Ovary (tissue), 9 donors: ENCODE results near the gene BCL11B. TPM values are rescaled to one million over a fixed set of nuclear protein-coding genes. Genes with fewer than 3 reads are reported as not detected.

ENCODE experiments used
- DNase-seq, 5 donors: peaks; one replicate each; pipeline ENCODE4 v3.0.0-alpha.2; 2019 to 2020
- H3K27ac ChIP-seq, 2 donors: fragments of 200-600 bp; one replicate each; pipeline versions ENCODE4 v1.5.1 to v1.8.0; 2019 to 2022
- H3K27me3 ChIP-seq: fragments of 200-600 bp; one replicate; pipeline ENCODE4 v1.8.0; 2022
- H3K36me3 ChIP-seq: fragments of 200-600 bp; sonication (generic); one replicate; pipeline ENCODE4 v1.5.1; 2019
- H3K4me1 ChIP-seq: one replicate; pipeline ENCODE4 v1.8.1; 2013; ENCODE audit warnings: mild to moderate bottlenecking, moderate library complexity; ENCODE audit not compliant: insufficient read depth
- H3K4me3 ChIP-seq: fragments of 200-600 bp; sonication (generic); one replicate; pipeline ENCODE4 v1.5.1; 2017
- H3K9me3 ChIP-seq, 2 donors: fragments of 200-600 bp in 1 of 2; sonication (generic) in 1 of 2; one replicate each; pipeline versions ENCODE4 v1.5.1 to v1.8.1; 2013 to 2019; ENCODE audit warnings: mild to moderate bottlenecking in 1 of 2, moderate library complexity in 1 of 2
- CTCF ChIP-seq, 3 donors: fragments of 450-650 bp in 2 of 3; fragments of 200-600 bp in 1 of 3; IDR thresholded peaks; one replicate each; pipeline versions ENCODE4 v1.5.1 to v1.8.0; 2016 to 2022; ENCODE audit warnings: antibody characterized with exemption in 3 of 3, mild to moderate bottlenecking in 1 of 3
- EP300 ChIP-seq: sonication (generic); formaldehyde crosslinking; IDR thresholded peaks from one replicate; pipeline ENCODE4 v1.6.1; 2017; ENCODE audit warnings: antibody characterized with exemption
- POLR2A ChIP-seq: fragments of 450-650 bp; IDR thresholded peaks from one replicate; pipeline ENCODE4 v1.6.1; 2017; ENCODE audit warnings: antibody characterized with exemption, mild to moderate bottlenecking, moderate library complexity
- WGBS, 3 donors: extraction: QIAGEN DNeasy Blood & Tissue Kit in 1 of 3; methylation state at CpG; one replicate each; pipeline versions ENCODE4 v1.1.5 to v1.1.7; 2013 to 2017; 5-methylcytosine and 5-hydroxymethylcytosine counted together
- intact Hi-C, 4 donors: fragments of 100-400 bp; cut with DNase I; formaldehyde crosslinking; loops; one replicate each; pipeline versions ENCODE4 v1.11.0 to v1.15.1; 2022 to 2023
- polyA plus RNA-seq, 2 donors: library from polyadenylated mRNA; stranded (reverse); fragments of 200-250 nt in 1 of 2; fragments of 350-450 nt in 1 of 2; fragmentation: Illumina TruSeq in 1 of 2; extraction: RNeasy Lipid Tissue Mini Kit (QIAGEN cat#74804) in 1 of 2; gene quantifications; one replicate each; pipeline ENCODE4 v1.2.3, GENCODE V29; 2013 to 2014
- total RNA-seq, 7 donors: library from RNA; depleted of rRNA in 2 of 7; stranded (reverse); fragments of >200 nt in 2 of 7; fragmentation: NEBNext Ultra II Directional in 3 of 7; extraction: Animal tissue kit (Norgen Biotek cat#: 25700) in 3 of 7; gene quantifications; one replicate each; pipeline versions ENCODE4 v1.1.0 to v1.2.4, GENCODE V29; 2016 to 2023
- donor health status: DM: no; HTN: no; CAD: no; lungs with moderate emphysema.
- donor health status: DM: no; HTN: no; CAD: no.
- donor health status: Bipolar disorder and iron deficiency.
- donor health status: DM: yes; HTN: yes; CAD: no.
- donor health status: DM: no; HTN: no; CAD: no.
- donor health status: DM: yes; HTN: yes; CAD: no.

BCL11B gene
- total and polyA plus RNA-seq, 9 donors: 0.08 to 0.84 (median 0.43) TPM

- Histone ChIP-seq H3K9me3 (no peaks in the 10 kb centered on the region), H3K27me3 (no peaks in the 10 kb centered on the region), H3K27ac (no peak overlapping the region), H3K36me3 (no peaks in the 10 kb centered on the region), H3K4me3 (no peak overlapping the region), H3K4me1 (no peaks in the 10 kb centered on the region)
- TF ChIP-seq CTCF (IDR thresholded peaks at IDR 0.05) (no peak), EP300 (no peak), POLR2A (no peak)
- intact Hi-C loops: no loop called here
- WGBS, 3 donors: 81 to 87% (median 84%) methylated on average over 8 to 10 of the region's 10 CpGs
- no peak for DNase-seq
These were observed 147.4 kb downstream of the BCL11B start for GRCh38 chr14:99124482-99125105.

- WGBS, 3 donors: 84 to 88% (median 86%) methylated on average over 8 to 9 of the region's 9 CpGs
- TF ChIP-seq POLR2A: no peak
- TF ChIP-seq EP300: no peak
- TF ChIP-seq CTCF (IDR thresholded peaks at IDR 0.05): no peak
- Histone ChIP-seq H3K27ac (no peak overlapping the region), H3K4me1 (no peaks in the 10 kb centered on the region), H3K4me3 (no peak overlapping the region), H3K9me3 (no peaks in the 10 kb centered on the region), H3K27me3 (no peaks in the 10 kb centered on the region), H3K36me3 (no peaks in the 10 kb centered on the region)
- no peak for DNase-seq
- intact Hi-C loops: no loop called here
These were observed 148.7 kb downstream of the BCL11B start for GRCh38 chr14:99123208-99123870.

GRCh38 chr14:99122521-99123125 lies 149.4 kb downstream of the BCL11B start:
- H3K4me3 ChIP-seq: no peak overlapping the region
- H3K36me3 ChIP-seq: no peaks in the 10 kb centered on the region
- no peak for DNase-seq
- WGBS, 3 donors: 66 to 71% (median 70%) methylated on average over 18 of the region's 18 CpGs
- TF ChIP-seq EP300 (no peak), POLR2A (no peak), CTCF (IDR thresholded peaks at IDR 0.05) (no peak)
- H3K9me3 ChIP-seq: no peaks in the 10 kb centered on the region
- intact Hi-C loops: no loop called here
- H3K27me3 ChIP-seq: no peaks in the 10 kb centered on the region
- no peaks in the 10 kb centered on the region for H3K4me1 ChIP-seq
- no peak overlapping the region for H3K27ac ChIP-seq

GRCh38 chr14:99121319-99121875 lies 150.6 kb downstream of the BCL11B start:
- no peaks in the 10 kb centered on the region for H3K27me3 ChIP-seq
- H3K36me3 ChIP-seq: no peaks in the 10 kb centered on the region
- H3K4me1 ChIP-seq: no peaks in the 10 kb centered on the region
- TF ChIP-seq EP300: no peak
- no peak for TF ChIP-seq CTCF (IDR thresholded peaks at IDR 0.05)
- TF ChIP-seq POLR2A: no peak
- intact Hi-C loops: no loop called here
- no peak for DNase-seq
- no peak overlapping the region for H3K27ac ChIP-seq
- no peaks in the 10 kb centered on the region for H3K9me3 ChIP-seq
- H3K4me3 ChIP-seq: no peak overlapping the region
- 88 to 89% (median 88%) methylated on average over 13 of the region's 13 CpGs for WGBS, 3 donors
